Stimulated activated CD4-positive, alpha-beta T cell treated with anti-CD3 and anti-CD28 coated beads, TNF-alpha, amount 100 ng/mL, for 1 hour (primary cell): ENCODE data around the gene C10orf105.

ENCODE experiments used
- DNase-seq, 3 donors: peaks; one replicate each; pipeline ENCODE4 v3.0.0-alpha.2; 2020; ENCODE audit warnings: low read depth in 3 of 3, low spot score in 1 of 3

Gene C10orf105

GRCh38 chr10:71737834-71738197, 18.2 kb upstream of the C10orf105 start:
- DNase-seq: no peak

- DNase-seq: no peak
These were observed 17.6 kb upstream of the C10orf105 start for GRCh38 chr10:71737001-71737833.

GRCh38 chr10:71736570-71736952, 17.0 kb upstream of the C10orf105 start:
- no peak for DNase-seq

- peak in 2 of 3 donors; percentile 41 to 43 for DNase-seq
These were observed 16.4 kb upstream of the C10orf105 start for GRCh38 chr10:71735709-71736569.

- DNase-seq: no peak
These were observed 15.2 kb upstream of the C10orf105 start for GRCh38 chr10:71734797-71735196.

GRCh38 chr10:71731791-71732190, 12.2 kb upstream of the C10orf105 start:
- no peak for DNase-seq

- no peak for DNase-seq
These were observed 9.6 kb upstream of the C10orf105 start for GRCh38 chr10:71729161-71729636.

- DNase-seq: peak in 2 of 3 donors; percentile 40 to 43
These were observed 8.5 kb upstream of the C10orf105 start for GRCh38 chr10:71727738-71728737.

GRCh38 chr10:71727105-71727737, 7.6 kb upstream of the C10orf105 start:
- peak in 1 of 3 donors; percentile 41 for DNase-seq

GRCh38 chr10:71726580-71727104, 7.1 kb upstream of the C10orf105 start:
- no peak for DNase-seq

- DNase-seq: peak in 2 of 3 donors; percentile 40 to 56
These were observed 6.5 kb upstream of the C10orf105 start for GRCh38 chr10:71725998-71726579.

GRCh38 chr10:71725249-71725648, 5.7 kb upstream of the C10orf105 start:
- no peak for DNase-seq

- no peak for DNase-seq
These were observed 5.0 kb upstream of the C10orf105 start for GRCh38 chr10:71724539-71724938.

- no peak for DNase-seq
These were observed 3.7 kb upstream of the C10orf105 start for GRCh38 chr10:71723311-71723710.

- DNase-seq: no peak
These were observed 3.3 kb upstream of the C10orf105 start for GRCh38 chr10:71722849-71723248.

- no peak for DNase-seq
These were observed 1.7 kb upstream of the C10orf105 start for GRCh38 chr10:71721313-71721712.

- DNase-seq: no peak
These were observed 710 bp upstream of the C10orf105 start for GRCh38 chr10:71720288-71720687.

- DNase-seq: no peak
These were observed 536 bp downstream of the C10orf105 start for GRCh38 chr10:71719042-71719441.

- DNase-seq: no peak
These were observed 1.3 kb downstream of the C10orf105 start for GRCh38 chr10:71718165-71718698.
